Activated CD4-positive, alpha-beta T cell treated with anti-CD3 and anti-CD28 coated beads, Interleukin-2, amount 50 U/mL, for 16 hours (primary cell): ENCODE results near the gene GPR42.
"Not testable (repeated sequence)": the region's sequence is repeated elsewhere in the genome, so short reads cannot be mapped to it uniquely, and the experiment has no call there.

Source experiments
- DNase-seq: peaks from one replicate; pipeline ENCODE4 v3.0.0-alpha.2; 2020

GPR42 gene

GRCh38 chr19:35363711-35364425 is 7.0 kb upstream of the GPR42 start:
- DNase-seq, result no peak

GRCh38 chr19:35365303-35365702 is 5.6 kb upstream of the GPR42 start:
- DNase-seq, result no peak

- no peak for DNase-seq
These were observed 2.5 kb upstream of the GPR42 start for GRCh38 chr19:35368378-35368777.

DNA sequence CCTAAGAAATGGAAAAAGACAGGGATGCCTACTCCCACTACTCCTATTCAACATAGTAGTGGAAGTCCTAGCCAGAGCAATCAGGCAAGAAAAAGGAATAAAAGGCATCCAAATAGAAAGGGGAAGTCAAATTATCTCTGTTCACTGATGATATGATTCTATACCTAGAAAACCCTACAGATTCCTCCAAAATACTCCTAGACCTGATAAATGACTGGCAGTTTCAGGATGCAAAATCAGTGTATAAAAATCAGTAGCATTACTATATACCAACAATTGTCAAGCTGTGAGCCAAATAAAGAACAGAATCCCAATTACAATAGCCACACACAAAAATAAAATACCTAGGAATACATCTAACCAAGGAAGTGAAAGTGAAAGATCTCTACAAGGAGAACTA is 1.3 kb upstream of the GPR42 start:
- DNase-seq, result no peak

DNA sequence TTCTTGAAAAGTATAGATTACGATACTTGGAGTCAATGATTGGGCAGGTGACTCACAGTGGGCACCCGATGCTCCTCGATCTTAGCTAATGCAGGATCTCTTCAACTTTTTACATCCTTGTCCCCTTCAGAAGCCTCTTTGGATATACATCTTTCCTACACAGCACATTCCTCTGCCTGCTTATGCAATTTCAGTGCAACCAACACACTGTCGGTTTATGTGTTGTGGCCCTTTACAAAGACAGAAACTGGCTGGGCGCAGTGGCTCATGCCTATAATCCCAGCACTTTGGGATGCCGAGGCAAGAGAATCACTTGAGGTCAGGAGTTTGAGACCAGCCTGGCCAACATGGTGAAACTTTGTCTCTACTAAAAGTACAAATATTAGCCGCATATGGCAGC is 2.6 kb downstream of the GPR42 start:
- no peak for DNase-seq

GRCh38 chr19:35374031-35374430 is 3.2 kb downstream of the GPR42 start:
- not testable (repeated sequence) for DNase-seq

- DNase-seq, result no peak
These were observed 4.8 kb downstream of the GPR42 start for GRCh38 chr19:35375505-35376307.

DNA sequence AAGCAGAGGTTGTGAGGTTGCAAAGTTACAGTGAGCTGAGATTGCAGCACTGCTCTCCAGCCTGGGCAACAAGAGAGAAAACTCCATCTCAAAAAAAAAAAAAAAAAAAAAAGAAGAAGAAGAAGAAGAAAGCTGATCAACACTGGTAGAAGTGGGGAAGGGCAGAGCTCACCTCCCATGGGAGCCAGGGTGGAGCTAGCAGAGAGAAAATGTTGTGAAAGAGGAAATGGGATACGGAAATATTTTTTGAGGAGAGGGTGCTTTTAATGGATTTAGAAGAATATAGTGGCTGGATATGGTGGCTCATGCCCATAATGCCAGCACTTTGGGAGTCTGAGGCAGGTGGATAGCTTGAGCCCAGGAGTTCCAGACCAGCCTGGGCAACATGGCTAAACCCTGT is 6.8 kb downstream of the GPR42 start:
- DNase-seq, result no peak

- DNase-seq, result no peak
These were observed 7.5 kb downstream of the GPR42 start for GRCh38 chr19:35378356-35378755.

GRCh38 chr19:35379545-35379944 is 8.7 kb downstream of the GPR42 start:
- DNase-seq, result not testable (repeated sequence)

DNA sequence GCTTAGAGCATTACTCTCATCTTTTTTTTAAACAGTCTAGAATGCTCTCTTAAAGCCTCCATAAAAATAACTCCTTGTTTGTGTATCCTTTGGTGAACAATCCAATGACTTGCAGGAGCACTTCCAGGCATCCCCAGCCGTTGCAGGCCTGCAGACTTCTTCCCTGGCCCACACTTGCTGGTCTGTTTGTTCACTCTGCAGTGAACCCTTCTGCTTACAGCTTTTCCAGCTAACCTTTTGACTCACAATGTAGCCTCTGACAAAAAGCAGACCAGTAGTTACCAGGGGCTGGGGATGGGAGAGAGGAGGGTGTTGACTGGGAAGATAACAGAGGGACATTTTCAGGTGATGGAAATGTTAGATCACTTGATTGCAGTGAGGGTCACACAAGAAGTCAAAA is 9.1 kb downstream of the GPR42 start:
- no peak for DNase-seq

DNA sequence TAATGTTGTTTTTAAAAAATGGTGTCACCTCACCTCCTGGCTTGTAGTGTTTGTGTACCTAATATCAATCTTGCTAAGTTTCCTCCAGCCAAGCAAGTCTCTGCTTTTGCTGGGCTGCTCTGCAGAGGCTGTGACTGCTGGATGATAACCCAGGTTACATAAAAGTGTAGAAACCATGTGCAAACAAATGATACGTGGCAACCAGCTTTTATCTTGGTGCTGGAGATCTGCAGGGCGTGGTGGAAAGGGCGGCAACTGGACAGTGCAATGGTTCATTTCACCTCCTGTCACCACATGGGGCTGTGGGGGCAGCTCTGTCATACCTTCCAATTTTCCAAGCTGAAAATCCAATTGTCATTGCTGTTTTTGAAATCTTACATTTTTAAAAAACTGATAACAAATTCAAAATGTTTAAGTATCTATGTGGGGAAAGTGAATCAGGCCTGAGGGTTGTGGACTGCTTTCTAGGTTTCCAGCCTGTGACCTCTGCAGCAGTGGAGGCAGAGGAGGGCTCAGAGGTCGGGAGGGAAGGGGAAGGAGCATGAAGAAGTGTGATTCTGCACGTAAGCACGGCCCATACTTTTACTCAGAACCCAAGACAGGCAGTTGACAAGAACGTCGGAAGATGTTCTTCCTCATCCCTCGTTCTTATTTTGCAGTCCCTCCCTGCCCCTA is 9.7 kb downstream of the GPR42 start:
- DNase-seq, result no peak

- DNase-seq, result no peak
These were observed 10.4 kb downstream of the GPR42 start for GRCh38 chr19:35381318-35381717.

- DNase-seq, result no peak
These were observed 11.1 kb downstream of the GPR42 start for GRCh38 chr19:35381926-35382325.

DNA sequence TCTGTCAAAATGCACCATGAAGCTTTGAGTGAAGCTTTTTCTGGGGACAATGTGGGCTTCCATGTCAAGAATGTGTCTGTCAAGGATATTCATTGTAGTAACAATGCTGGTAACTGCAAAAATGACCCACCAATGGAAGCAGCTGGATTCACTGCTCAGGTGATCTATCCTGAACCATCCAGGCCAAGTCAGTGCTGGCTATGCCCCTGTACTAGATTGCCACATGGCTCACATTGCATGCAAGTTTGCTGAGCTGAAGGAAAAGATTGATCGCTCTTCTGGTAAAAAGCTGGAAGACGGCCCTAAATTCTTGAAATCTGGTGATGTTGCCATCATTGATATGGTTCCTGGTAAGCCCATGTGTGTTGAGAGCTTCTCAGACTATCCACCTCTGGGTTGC is 12.7 kb downstream of the GPR42 start:
- no peak for DNase-seq

DNA sequence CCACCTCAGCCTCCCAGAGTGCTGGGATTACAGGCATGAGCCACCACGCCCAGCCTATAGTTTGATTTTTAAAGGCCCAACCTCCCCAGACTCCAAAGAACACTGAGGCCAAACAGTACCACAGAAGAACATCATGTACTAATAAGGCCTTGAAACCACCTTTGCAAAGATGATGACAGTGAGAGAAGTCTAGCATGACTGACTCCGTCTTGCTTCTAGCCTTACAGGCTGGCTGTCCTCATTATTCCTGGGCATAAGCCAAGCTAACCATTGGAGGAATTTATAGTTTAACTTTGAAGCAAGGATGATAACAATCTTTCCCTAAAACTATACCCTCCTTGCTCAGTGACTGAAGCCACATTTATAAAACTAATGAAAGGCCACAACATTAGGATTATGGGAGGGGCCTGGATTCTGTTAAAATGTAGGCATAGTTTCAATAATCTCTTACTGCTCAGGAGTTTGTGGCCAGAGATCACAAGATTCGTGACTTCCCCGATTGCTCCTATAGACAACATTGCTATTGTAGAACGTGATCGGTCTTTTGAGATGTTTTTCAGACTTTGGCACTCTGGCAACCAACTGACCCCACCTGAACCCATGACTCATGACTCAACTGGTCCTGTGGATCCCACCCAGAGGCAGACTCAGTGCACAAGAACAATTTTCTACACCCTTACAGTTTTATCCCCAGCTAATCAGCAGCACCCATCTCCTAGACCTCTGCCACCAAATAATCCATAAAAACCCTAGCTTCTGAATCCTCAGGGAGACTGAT is 17.6 kb downstream of the GPR42 start:
- no peak for DNase-seq

DNA sequence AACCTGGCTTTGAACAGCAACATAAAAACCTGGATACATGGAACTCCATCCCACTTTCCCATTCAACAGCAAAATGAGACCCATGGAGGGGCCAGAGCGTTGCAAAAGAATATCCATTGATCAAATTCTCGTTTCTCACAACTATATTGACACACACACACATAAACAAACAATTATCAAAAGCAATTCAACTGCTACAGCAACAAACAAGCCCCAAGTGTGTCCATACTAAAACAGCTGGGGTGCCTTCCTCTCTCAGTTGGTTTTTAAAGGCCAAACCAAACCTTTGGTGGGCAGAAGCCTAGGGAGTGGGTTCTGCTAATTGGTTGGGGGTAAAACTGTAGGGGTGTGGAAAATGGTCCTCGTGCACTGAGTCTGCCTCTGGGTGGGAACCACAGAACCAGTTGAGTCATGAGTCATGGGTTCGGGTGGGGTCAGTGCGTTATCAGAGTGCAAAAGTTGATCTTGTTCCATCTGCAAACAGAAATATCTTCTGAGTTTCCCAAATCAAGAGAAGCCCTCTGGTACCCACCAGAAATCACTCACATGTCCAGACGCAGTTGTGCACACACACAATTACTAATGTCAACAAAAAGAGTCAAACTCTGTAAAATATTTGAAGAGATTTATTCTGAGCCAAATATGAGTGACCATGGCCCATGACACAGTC is 18.5 kb downstream of the GPR42 start:
- DNase-seq, result no peak

DNA sequence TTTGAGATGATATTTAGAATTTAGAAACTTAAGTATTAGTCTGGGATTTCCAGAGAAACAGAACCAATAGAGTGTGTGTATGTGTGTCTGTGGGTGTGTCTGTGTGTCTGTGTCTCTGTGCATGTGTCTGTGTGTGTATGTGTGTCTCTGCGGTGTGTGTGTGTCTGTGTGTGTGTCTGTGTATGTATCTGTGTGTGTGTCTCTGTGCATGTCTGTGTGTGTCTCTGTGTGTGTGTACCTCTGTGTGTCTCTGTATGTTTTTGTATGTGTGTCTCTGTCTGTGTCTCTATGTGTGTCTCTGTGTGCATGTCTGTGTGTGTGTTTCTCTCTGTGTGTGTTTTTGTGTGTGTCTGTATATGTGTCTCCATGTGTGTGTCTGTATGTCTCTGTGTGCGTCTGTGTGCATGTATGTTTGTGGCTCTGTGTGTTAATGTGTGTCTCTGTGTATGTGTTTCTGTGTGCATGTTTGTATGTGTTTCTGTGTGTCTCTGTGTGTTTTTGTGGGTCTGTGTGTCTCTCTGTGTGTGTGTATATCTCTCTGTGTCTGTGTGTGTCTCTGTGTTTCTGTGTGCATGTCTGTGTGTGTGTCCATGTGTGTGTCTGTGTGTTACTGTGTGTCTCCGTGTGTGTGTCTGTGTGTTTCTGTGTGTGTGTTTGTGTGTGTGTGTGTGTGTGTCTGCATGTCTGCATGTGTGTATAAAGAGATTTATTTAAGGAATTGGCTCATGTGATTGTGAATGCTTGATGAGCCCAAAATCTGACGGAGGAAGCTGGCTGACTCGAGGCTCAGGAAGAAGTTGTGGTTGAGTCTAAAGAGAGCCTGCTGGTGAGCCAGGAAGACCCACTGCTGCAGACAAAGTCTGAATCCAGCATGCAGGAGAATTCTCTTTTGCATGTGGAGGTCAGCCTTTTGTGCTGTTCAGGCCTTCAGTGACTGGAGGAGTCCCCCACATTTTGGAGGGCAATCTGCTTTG is 22.2 kb downstream of the GPR42 start:
- DNase-seq, result no peak

DNA sequence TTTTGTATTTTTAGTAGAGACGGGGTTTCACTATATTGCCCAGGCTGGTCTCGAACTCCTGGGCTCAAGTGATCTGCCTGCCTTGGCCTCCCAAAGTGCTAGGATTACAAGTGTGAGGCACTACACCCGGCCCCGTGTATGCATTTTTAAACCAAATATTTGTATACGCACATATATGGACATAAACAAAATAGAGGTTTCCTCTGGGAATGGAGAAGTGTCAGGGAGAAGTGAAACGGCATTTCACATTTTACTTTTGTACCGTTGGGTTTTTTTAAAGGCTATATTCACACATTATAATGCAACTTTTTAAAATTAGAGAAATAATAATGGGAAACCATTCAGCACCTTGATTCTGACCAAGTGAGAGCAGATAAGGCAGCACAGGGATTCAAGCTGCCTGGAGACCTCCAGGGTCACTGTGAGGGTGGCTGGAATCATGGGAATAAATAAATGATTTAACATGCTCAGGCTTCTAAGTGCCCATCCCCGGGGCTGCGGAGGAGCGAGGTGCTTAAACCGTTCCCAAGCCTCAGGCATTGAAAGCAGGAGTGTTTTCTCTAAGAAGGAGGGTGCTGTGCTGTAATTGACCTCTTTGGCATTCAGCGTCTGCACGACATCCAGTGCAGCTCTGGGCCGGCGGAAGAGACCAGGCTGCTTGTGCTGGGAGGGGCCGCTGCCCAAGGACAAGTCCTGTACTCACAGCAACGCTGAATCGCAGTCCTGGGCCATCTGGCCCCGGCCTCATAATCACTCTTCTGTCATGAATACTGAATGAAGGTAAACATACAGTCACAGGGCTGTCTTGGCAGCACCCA is 24.7 kb downstream of the GPR42 start:
- no peak for DNase-seq

- DNase-seq, result no peak
These were observed 25.5 kb downstream of the GPR42 start for GRCh38 chr19:35396240-35396885.
